Measurements from ENCODE around the gene GAL3ST2. TPM values are rescaled to one million over a fixed set of nuclear protein-coding genes. Genes with fewer than 3 reads are reported as not detected.
"Not testable (repeated sequence)": the region's sequence is repeated elsewhere in the genome, so short reads cannot be mapped to it uniquely, and the experiment has no call there.

Gene GAL3ST2
- polyA plus RNA-seq, 1 donor from 2014 or later, result not detected

DNA sequence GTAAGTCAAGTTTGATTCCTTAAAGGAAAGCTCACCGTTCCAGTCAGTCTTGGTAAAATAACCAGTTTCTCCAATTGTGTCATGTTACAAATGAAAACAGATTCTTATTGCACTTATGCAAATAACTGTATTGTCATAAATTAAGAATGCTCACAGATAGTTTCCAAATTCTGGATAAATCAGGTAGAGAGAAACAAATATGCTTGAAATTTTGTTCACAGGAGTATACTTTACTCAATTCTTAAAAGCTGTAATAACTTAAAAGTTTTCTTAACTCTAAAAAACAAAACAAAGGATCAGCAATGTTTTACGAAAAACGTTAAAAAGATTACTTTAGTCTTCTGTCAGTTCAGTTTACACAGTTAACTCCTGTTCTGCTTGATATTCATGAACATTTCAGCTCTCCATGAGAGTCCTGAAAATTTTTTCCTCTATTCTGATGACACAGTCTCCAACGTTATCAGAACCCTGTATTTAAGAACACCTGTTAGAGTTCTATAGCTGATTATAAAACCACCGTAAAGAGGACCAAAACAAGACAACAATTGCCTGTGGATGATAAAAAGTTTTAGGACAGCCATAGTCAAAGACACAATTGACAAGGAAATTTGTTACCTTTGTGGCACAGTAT, 4.4 kb downstream of the GAL3ST2 start:
- H3K27me3 ChIP-seq (ENCODE audit: insufficient read depth, low read depth, low read length), result no peaks in the 10 kb centered on the region
- H3K4me3 ChIP-seq (ENCODE audit: low read length), result no peak overlapping the region
- no peak overlapping the region for H3K9ac ChIP-seq (ENCODE audit: low read length)
- no peak overlapping the region for H3K27ac ChIP-seq (ENCODE audit: low read length)
- no peaks in the 10 kb centered on the region for H3F3A ChIP-seq (ENCODE audit: insufficient read depth, low read length, poor library complexity, severe bottlenecking)
- H3K4me2 ChIP-seq (ENCODE audit: low read length), result no peak overlapping the region
- H4K20me1 ChIP-seq (ENCODE audit: insufficient read depth), result no peaks in the 10 kb centered on the region
- TF ChIP-seq POLR2AphosphoS5 (IDR thresholded peaks at IDR 0.05) (no peak), MXI1 (conservative IDR thresholded peaks at IDR 0.05; ENCODE audit: poor library complexity, severe bottlenecking) (no peak), EZH2 (IDR thresholded peaks at IDR 0.05; ENCODE audit: borderline replicate concordance, insufficient read depth, low read length, poor library complexity, severe bottlenecking) (no peak)
- no peaks in the 10 kb centered on the region for H3K36me3 ChIP-seq (ENCODE audit: insufficient read depth, low read length)
- no peaks in the 10 kb centered on the region for H3K9me3 ChIP-seq (ENCODE audit: low read length)
- no peaks in the 10 kb centered on the region for H3K79me2 ChIP-seq (replicated peaks; ENCODE audit: insufficient read depth, low read length)
- H2AFZ ChIP-seq (ENCODE audit: low read depth, low read length), result no peak overlapping the region
- no peaks in the 10 kb centered on the region for H3K9me2 ChIP-seq (ENCODE audit: insufficient read depth, low read length)

DNA sequence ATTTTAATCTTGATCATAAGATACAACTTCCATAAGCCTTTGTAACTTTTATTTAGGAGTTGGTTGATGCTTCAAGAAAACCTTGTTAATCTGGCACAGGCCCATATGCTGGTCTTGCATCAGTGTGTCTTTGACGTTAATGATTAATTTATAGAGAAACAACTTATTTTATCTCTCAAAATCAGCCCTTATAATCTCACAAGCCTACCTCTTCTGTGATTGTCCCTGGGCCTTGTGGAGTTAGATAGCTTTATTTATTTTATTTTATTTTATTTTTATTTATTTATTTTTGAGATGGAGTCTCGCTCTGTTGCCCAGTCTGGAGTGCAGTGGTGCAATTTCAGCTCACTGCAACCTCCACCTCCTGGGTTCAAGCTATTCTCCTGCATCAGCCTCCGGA, 5.4 kb downstream of the GAL3ST2 start:
- not testable (repeated sequence) for H3K27ac ChIP-seq (ENCODE audit: low read length); H4K20me1 ChIP-seq (ENCODE audit: insufficient read depth); H2AFZ ChIP-seq (ENCODE audit: low read depth, low read length); H3K36me3 ChIP-seq (ENCODE audit: insufficient read depth, low read length); H3K9me3 ChIP-seq (ENCODE audit: low read length); H3K79me2 ChIP-seq (replicated peaks; ENCODE audit: insufficient read depth, low read length); H3K4me2 ChIP-seq (ENCODE audit: low read length); H3F3A ChIP-seq (ENCODE audit: insufficient read depth, low read length, poor library complexity, severe bottlenecking); H3K9me2 ChIP-seq (ENCODE audit: insufficient read depth, low read length); H3K4me3 ChIP-seq (ENCODE audit: low read length); H3K27me3 ChIP-seq (ENCODE audit: insufficient read depth, low read depth, low read length); H3K9ac ChIP-seq (ENCODE audit: low read length)

DNA sequence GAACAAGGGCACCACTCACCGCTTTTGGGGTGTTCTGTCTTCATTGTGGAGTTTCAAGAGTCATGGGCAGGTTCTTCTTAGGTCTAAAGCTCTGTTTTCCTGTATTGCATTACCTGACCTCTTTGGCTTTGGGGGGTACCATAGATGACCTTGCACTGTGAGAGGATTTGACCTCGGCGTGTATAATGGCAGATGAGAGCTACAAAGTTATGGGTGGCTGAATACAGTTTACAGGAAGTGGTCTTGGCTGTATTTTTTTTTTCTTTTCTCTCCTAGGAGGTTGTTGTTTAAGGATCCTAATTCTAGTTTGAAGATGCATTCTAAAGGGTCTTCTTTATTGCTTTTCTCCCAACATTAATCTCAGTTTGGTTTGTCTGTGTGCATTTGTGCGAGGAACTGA, 11.5 kb downstream of the GAL3ST2 start:
- Histone ChIP-seq H3F3A (ENCODE audit: insufficient read depth, low read length, poor library complexity, severe bottlenecking) (no peaks in the 10 kb centered on the region), H3K4me3 (ENCODE audit: low read length) (no peak overlapping the region), H3K27me3 (ENCODE audit: insufficient read depth, low read depth, low read length) (no peaks in the 10 kb centered on the region), H3K9me3 (ENCODE audit: low read length) (no peaks in the 10 kb centered on the region), H3K79me2 (replicated peaks; ENCODE audit: insufficient read depth, low read length) (no peaks in the 10 kb centered on the region), H3K4me2 (ENCODE audit: low read length) (no peak overlapping the region), H3K36me3 (ENCODE audit: insufficient read depth, low read length) (no peaks in the 10 kb centered on the region), H3K9me2 (ENCODE audit: insufficient read depth, low read length) (no peaks in the 10 kb centered on the region), H4K20me1 (ENCODE audit: insufficient read depth) (no peaks in the 10 kb centered on the region), H3K9ac (ENCODE audit: low read length) (no peak overlapping the region), H3K27ac (ENCODE audit: low read length) (no peak overlapping the region), H2AFZ (ENCODE audit: low read depth, low read length) (no peak overlapping the region)
- TF ChIP-seq MXI1 (conservative IDR thresholded peaks at IDR 0.05; ENCODE audit: poor library complexity, severe bottlenecking) (no peak), POLR2AphosphoS5 (IDR thresholded peaks at IDR 0.05) (no peak), SMC3 (conservative IDR thresholded peaks at IDR 0.05; ENCODE audit: poor library complexity) (no peak), RAD21 (conservative IDR thresholded peaks at IDR 0.05) (no peak), EP300 (conservative IDR thresholded peaks at IDR 0.05; ENCODE audit: poor library complexity, severe bottlenecking) (no peak), EZH2 (IDR thresholded peaks at IDR 0.05; ENCODE audit: borderline replicate concordance, insufficient read depth, low read length, poor library complexity, severe bottlenecking) (no peak), TAF1 (IDR thresholded peaks at IDR 0.05; ENCODE audit: low read depth) (no peak)
- TF ChIP-seq, protein P1, sequence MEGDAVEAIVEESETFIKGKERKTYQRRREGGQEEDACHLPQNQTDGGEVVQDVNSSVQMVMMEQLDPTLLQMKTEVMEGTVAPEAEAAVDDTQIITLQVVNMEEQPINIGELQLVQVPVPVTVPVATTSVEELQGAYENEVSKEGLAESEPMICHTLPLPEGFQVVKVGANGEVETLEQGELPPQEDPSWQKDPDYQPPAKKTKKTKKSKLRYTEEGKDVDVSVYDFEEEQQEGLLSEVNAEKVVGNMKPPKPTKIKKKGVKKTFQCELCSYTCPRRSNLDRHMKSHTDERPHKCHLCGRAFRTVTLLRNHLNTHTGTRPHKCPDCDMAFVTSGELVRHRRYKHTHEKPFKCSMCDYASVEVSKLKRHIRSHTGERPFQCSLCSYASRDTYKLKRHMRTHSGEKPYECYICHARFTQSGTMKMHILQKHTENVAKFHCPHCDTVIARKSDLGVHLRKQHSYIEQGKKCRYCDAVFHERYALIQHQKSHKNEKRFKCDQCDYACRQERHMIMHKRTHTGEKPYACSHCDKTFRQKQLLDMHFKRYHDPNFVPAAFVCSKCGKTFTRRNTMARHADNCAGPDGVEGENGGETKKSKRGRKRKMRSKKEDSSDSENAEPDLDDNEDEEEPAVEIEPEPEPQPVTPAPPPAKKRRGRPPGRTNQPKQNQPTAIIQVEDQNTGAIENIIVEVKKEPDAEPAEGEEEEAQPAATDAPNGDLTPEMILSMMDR (IDR thresholded peaks at IDR 0.05; ENCODE audit: poor library complexity, severe bottlenecking), result no peak
- TF ChIP-seq, protein P2, sequence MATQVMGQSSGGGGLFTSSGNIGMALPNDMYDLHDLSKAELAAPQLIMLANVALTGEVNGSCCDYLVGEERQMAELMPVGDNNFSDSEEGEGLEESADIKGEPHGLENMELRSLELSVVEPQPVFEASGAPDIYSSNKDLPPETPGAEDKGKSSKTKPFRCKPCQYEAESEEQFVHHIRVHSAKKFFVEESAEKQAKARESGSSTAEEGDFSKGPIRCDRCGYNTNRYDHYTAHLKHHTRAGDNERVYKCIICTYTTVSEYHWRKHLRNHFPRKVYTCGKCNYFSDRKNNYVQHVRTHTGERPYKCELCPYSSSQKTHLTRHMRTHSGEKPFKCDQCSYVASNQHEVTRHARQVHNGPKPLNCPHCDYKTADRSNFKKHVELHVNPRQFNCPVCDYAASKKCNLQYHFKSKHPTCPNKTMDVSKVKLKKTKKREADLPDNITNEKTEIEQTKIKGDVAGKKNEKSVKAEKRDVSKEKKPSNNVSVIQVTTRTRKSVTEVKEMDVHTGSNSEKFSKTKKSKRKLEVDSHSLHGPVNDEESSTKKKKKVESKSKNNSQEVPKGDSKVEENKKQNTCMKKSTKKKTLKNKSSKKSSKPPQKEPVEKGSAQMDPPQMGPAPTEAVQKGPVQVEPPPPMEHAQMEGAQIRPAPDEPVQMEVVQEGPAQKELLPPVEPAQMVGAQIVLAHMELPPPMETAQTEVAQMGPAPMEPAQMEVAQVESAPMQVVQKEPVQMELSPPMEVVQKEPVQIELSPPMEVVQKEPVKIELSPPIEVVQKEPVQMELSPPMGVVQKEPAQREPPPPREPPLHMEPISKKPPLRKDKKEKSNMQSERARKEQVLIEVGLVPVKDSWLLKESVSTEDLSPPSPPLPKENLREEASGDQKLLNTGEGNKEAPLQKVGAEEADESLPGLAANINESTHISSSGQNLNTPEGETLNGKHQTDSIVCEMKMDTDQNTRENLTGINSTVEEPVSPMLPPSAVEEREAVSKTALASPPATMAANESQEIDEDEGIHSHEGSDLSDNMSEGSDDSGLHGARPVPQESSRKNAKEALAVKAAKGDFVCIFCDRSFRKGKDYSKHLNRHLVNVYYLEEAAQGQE (IDR thresholded peaks at IDR 0.05; ENCODE audit: borderline replicate concordance), result no peak

All from neural cell (in vitro differentiated cells).